GM13976 (cell line): ENCODE results near the gene TPCN2.

Experiments
- DNase-seq: peaks from one replicate; pipeline ENCODE4 v3.0.0; 2012; ENCODE audit warnings: low spot score
- in situ Hi-C: fragments of 300-500 bp; cut with MboI; formaldehyde crosslinking; loops from one replicate; pipeline ENCODE4 v1.12.0; 2022; ENCODE audit warnings: low sequenced_read_pairs, mixed read lengths, inconsistent platforms; ENCODE audit not compliant: unreplicated experiment
- TF ChIP-seq, protein P1 (sequence below): IDR thresholded peaks from 2 replicates; pipeline ENCODE4 v1.5.1; 2012; ENCODE audit warnings: borderline replicate concordance, mild to moderate bottlenecking; ENCODE audit not compliant: insufficient read depth; ENCODE audit errors: extremely low read depth, missing control alignments, control extremely low read depth

The TPCN2 gene

DNA sequence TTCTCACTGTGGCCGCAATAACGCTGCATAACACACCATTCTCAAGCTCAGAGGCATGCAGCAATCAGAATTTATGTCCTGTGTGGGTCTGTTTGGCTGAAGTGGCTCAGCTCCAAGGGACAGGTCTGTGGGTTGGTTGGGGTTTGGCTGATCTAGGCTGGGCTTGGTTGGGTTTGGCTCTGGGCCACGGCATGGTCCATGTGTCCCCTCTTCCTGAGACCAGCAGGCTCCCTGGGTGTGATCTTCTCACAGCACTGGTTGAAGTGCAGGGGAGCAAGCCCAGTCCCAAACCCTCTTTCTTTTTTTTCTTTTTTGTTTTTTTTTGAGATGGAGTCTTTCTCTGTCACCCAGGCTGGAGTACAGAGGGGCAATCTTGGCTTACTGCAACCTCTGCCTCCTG lies 132.0 kb downstream of the TPCN2 start:
- DNase-seq: no peak
- in situ Hi-C loops: no loop called here
- TF ChIP-seq, protein P1, sequence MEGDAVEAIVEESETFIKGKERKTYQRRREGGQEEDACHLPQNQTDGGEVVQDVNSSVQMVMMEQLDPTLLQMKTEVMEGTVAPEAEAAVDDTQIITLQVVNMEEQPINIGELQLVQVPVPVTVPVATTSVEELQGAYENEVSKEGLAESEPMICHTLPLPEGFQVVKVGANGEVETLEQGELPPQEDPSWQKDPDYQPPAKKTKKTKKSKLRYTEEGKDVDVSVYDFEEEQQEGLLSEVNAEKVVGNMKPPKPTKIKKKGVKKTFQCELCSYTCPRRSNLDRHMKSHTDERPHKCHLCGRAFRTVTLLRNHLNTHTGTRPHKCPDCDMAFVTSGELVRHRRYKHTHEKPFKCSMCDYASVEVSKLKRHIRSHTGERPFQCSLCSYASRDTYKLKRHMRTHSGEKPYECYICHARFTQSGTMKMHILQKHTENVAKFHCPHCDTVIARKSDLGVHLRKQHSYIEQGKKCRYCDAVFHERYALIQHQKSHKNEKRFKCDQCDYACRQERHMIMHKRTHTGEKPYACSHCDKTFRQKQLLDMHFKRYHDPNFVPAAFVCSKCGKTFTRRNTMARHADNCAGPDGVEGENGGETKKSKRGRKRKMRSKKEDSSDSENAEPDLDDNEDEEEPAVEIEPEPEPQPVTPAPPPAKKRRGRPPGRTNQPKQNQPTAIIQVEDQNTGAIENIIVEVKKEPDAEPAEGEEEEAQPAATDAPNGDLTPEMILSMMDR: no peak

DNA sequence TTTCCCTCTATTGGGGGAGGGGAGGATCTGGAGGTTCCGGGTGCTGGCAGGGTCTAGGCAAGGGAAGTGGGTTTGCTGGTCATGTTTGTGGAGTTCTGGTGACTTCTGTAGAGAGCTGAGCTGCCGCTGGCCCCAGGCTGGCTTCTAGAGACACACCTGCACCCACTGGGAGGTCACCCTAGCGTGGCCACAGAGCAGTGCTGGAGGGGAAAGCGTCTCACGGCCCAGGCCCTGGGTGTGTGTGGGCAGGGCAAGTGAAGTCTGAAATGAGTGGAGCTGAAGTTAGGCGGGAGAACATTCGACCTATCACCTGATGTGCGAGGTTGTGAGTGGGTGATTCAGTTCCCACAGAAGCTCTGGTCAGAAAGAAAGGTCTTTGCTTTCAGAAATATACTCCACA lies 134.9 kb downstream of the TPCN2 start:
- TF ChIP-seq, protein P1: no peak
- DNase-seq: peak; percentile 82
- in situ Hi-C loops: no loop called here
